HG03108 (cell line): ENCODE data around the gene KLRF1.
"Not testable (repeated sequence)": the region's sequence is repeated elsewhere in the genome, so short reads cannot be mapped to it uniquely, and the experiment has no call there.

Experiments used
- ATAC-seq: cut with Tn5 transposase; IDR thresholded peaks from one replicate; pipeline ENCODE4 v1.9.1; 2021; ENCODE audit warnings: moderate library complexity; ENCODE audit not compliant: unreplicated experiment

Gene KLRF1

GRCh38 chr12:9868951-9869306 is 41.6 kb downstream of the KLRF1 start:
- ATAC-seq: no peak

GRCh38 chr12:9869307-9870161 is 42.3 kb downstream of the KLRF1 start, which contains the start of gene CLEC2B:
CLEC2B (minus strand) TSS chr12:9869354.
- no peak for ATAC-seq

DNA sequence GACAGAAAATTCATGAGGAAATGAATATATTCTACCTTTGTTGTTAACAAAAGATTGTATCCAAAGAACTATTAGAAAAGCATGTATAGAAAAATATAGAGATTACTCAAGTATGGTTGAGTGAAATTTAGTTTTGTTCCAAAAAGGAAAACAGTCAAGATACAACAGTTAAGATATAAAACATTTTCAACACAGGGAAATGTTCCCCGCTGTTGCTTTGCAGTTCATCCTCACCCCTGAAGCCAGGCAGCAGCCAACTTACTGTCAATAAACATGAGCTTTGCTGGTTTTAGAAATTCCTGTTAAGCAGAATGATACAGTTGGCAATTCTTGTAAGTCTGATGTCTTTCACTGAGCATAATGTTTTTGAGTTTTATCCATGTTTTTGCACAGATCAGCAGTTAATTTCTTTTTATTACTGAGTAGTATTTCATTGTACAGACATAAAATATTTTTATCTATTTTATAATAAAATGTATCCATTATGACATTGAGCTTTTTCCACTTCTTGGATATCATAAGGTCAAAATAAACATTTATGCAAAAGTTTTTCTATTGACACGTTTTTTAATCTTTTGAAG is 43.1 kb downstream of the KLRF1 start:
- no peak for ATAC-seq

- no peak for ATAC-seq
Observed at GRCh38 chr12:9872162-9872561, 44.9 kb downstream of the KLRF1 start.

GRCh38 chr12:9872742-9873141 is 45.5 kb downstream of the KLRF1 start:
- ATAC-seq: no peak

DNA sequence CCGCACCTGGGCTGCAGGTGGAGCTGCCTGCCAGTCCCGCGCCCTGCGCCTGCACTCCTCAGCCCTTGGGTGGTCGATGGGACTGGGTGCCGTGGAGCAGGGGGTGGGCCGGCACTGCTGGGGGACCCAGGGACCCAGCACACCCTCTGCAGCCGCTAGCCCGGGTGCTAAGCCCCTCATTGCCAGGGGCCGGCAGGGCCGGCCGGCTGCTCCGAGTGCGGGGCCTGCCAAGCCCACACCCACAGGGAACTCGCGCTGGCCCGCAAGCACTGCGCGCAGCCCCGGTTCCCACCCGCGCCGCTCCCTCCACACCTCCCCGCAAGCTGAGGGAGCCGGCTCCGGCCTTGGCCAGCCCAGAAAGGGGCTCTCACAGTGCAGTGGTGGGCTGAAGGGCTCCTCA is 48.8 kb downstream of the KLRF1 start:
- ATAC-seq: not testable (repeated sequence)

DNA sequence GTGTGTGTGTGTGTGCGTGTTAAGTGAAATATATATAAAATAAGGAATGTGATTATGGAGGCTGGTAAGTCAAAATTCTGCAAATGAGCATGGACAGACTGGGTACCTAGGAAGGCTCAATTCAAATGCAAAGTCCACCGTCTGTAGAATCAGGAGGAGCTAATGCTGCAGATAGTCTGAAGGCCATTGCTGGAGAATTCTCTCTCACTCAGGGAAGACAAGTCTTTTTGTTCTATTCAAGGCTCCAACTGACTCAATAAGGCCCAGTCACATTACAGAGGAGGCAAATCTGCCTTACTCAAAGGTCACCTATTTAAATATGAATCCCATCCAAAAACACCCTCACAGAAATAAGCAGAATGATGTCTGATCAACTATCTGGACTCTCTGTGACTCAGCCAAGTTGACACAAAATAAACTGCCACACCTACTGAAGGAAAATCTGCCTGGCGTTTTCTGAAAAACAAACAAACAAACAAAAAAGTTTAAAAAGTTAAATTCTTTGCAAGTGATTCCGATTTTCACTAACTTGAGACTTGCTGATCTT is 53.3 kb downstream of the KLRF1 start:
- ATAC-seq: no peak

- ATAC-seq: no peak
Observed at GRCh38 chr12:9881246-9881645, 54.0 kb downstream of the KLRF1 start, which contains the start of gene KLRF2. KLRF2 (plus strand) TSS chr12:9881489; CDS start chr12:9881596, 107 bp downstream.

- ATAC-seq: no peak
Observed at GRCh38 chr12:9881988-9882387, 54.7 kb downstream of the KLRF1 start.

DNA sequence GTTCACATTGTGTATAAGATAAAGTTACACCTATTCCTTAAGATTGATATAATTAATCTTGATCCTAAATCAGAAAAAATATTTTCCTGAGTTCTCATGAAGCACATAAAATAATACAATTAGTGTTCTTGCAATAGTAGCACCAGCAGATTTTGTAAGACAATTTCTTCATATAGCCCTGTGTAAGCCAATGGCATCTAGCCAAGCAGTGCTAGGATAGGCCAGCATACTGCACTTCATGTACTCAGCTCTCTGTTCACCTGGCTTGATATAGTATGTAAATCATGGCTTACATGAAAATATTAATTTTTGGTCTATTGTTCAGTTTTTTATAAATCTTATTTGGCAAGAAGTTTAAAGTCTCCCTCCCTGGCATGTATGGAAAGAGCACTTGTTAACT is 55.9 kb downstream of the KLRF1 start:
- ATAC-seq: no peak

- no peak for ATAC-seq
Observed at GRCh38 chr12:9888665-9889273, 61.5 kb downstream of the KLRF1 start.
